Measurements from ENCODE around the gene BBS7.

BBS7 gene

GRCh38 chr4:121885115-121885514 is 14.8 kb upstream of the BBS7 start:
- no peak overlapping the region for H3K4me3 ChIP-seq (ENCODE audit: low read depth, low read length)
- no peak for TF ChIP-seq CTCF (IDR thresholded peaks at IDR 0.05; ENCODE audit: low read depth, low read length)

- H3K4me3 ChIP-seq (ENCODE audit: low read depth, low read length) = no peak overlapping the region
- TF ChIP-seq CTCF (IDR thresholded peaks at IDR 0.05; ENCODE audit: low read depth, low read length) = no peak
These were observed 10.9 kb upstream of the BBS7 start for GRCh38 chr4:121881158-121881557.

GRCh38 chr4:121879135-121879534 is 8.9 kb upstream of the BBS7 start:
- no peak for TF ChIP-seq CTCF (IDR thresholded peaks at IDR 0.05; ENCODE audit: low read depth, low read length)
- H3K4me3 ChIP-seq (ENCODE audit: low read depth, low read length) = no peak overlapping the region

- H3K4me3 ChIP-seq (ENCODE audit: low read depth, low read length) = no peak overlapping the region
- TF ChIP-seq CTCF (IDR thresholded peaks at IDR 0.05; ENCODE audit: low read depth, low read length) = no peak
These were observed 6.9 kb upstream of the BBS7 start for GRCh38 chr4:121877041-121877773.

GRCh38 chr4:121876070-121876469 is 5.8 kb upstream of the BBS7 start:
- TF ChIP-seq CTCF (IDR thresholded peaks at IDR 0.05; ENCODE audit: low read depth, low read length) = no peak
- H3K4me3 ChIP-seq (ENCODE audit: low read depth, low read length) = no peak overlapping the region

GRCh38 chr4:121875652-121876051 is 5.4 kb upstream of the BBS7 start:
- TF ChIP-seq CTCF (IDR thresholded peaks at IDR 0.05; ENCODE audit: low read depth, low read length) = no peak
- no peak overlapping the region for H3K4me3 ChIP-seq (ENCODE audit: low read depth, low read length)

GRCh38 chr4:121873604-121874003 is 3.3 kb upstream of the BBS7 start:
- H3K4me3 ChIP-seq (ENCODE audit: low read depth, low read length) = no peak overlapping the region
- TF ChIP-seq CTCF (IDR thresholded peaks at IDR 0.05; ENCODE audit: low read depth, low read length) = no peak

All from WI38 (cell line).